GM18505 (cell line): ENCODE measurements around the gene ZNF839.
A peak's percentile ranks its signal among the peaks of the same experiment; 100 is the strongest.

ENCODE experiments used
- ATAC-seq: cut with Tn5 transposase; IDR thresholded peaks from one replicate; pipeline ENCODE4 v1.9.1; 2021; ENCODE audit not compliant: unreplicated experiment
- POLR2A ChIP-seq: IDR thresholded peaks from 4 replicates; pipeline ENCODE4 v1.6.1; 2011; ENCODE audit warnings: borderline replicate concordance; ENCODE audit not compliant: insufficient read depth, insufficient read length; ENCODE audit errors: extremely low read depth

The ZNF839 gene

GRCh38 chr14:102319351-102320032 is at the start of gene ZNF839:
Gene ZNF839 (plus strand): TSS chr14:102319746. CDS start chr14:102319766, 20 bp downstream.
- ATAC-seq: peak; percentile 46
- peak; percentile 70 for TF ChIP-seq POLR2A

GRCh38 chr14:102272392-102272791 is 47.2 kb upstream of the ZNF839 start:
- TF ChIP-seq POLR2A: no peak
- ATAC-seq: no peak

- ATAC-seq: no peak
- no peak for TF ChIP-seq POLR2A
These were observed 43.7 kb upstream of the ZNF839 start for GRCh38 chr14:102275866-102276265.

GRCh38 chr14:102277874-102278630 is 41.5 kb upstream of the ZNF839 start:
- no peak for TF ChIP-seq POLR2A
- ATAC-seq: no peak

- ATAC-seq: no peak
- no peak for TF ChIP-seq POLR2A
These were observed 41.0 kb upstream of the ZNF839 start for GRCh38 chr14:102278631-102278935.

DNA sequence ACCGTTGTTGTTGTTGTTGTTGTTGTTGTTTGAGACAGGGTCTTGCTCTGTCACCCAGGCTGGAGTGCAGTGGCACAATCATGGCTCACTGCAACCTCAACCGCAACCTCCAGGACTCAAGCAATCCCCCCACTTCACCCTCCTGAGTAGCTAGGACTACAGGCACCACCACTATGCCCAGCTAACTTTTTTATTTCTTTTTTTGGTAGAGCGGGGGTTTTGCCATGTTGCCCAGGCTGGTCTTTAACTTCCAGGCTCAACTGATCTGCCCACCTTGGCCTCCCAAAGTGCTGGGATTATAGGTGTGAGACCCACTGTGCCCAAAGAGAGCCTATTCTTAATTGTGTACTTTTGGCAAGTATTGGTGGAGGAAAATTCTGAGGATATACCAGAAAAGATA is 40.3 kb upstream of the ZNF839 start:
- ATAC-seq: no peak
- no peak for TF ChIP-seq POLR2A

GRCh38 chr14:102279688-102280348 is 39.7 kb upstream of the ZNF839 start:
- no peak for TF ChIP-seq POLR2A
- no peak for ATAC-seq

- no peak for TF ChIP-seq POLR2A
- ATAC-seq: no peak
These were observed 39.1 kb upstream of the ZNF839 start for GRCh38 chr14:102280376-102280962.

GRCh38 chr14:102282751-102283465 is 36.6 kb upstream of the ZNF839 start:
- no peak for ATAC-seq
- no peak for TF ChIP-seq POLR2A

DNA sequence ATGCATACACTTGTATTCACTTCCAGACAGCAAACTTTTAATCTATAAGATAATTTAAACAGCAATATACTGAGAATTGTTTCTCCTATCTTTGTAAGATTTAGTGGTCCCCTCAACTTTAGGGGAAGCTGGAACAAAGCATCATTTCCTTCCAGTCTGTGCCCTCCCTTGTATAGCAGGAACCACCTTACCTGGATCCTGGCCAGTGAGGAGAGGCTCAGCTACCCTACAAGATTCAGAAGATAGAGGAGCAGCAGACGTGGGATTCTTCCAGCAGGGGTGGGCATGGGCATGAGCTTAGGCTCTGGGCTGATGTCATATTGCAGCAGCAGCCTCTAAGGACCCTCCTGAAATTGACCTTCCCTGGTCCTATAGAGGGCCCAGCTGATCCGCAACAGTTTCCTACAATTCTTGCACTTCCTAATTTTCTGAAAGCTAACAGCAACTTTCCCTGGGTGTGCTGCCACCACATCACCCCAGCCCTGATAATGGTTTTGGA is 35.9 kb upstream of the ZNF839 start:
- no peak for TF ChIP-seq POLR2A
- ATAC-seq: no peak

GRCh38 chr14:102285106-102285505 is 34.4 kb upstream of the ZNF839 start:
- ATAC-seq: no peak
- TF ChIP-seq POLR2A: no peak

GRCh38 chr14:102288139-102288538 is 31.4 kb upstream of the ZNF839 start:
- TF ChIP-seq POLR2A: no peak
- ATAC-seq: no peak

- no peak for ATAC-seq
These were observed 27.1 kb upstream of the ZNF839 start for GRCh38 chr14:102292441-102292840.

DNA sequence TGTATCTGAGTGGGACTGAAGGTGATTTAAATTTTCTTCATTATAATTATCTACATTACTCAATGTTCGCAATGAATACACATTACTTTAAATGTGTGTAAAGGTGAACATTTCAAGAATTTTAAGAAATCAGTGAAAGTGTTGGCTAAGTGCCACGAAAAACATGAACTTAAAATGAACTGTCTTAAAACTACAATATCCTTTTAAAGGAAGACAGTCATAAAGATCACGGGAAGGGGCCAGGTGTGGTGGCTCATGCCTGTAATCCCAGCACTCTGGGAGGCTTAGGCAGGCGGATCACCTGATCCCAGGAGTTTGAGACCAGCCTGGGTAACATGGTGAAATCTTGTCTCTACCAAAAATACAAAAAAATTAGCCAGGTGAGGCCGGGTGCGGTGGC is 25.8 kb upstream of the ZNF839 start:
- TF ChIP-seq POLR2A: no peak

More at GRCh38 chr14:102292441-102292840, 27.1 kb upstream of the ZNF839 start:
- TF ChIP-seq POLR2A: no peak

DNA sequence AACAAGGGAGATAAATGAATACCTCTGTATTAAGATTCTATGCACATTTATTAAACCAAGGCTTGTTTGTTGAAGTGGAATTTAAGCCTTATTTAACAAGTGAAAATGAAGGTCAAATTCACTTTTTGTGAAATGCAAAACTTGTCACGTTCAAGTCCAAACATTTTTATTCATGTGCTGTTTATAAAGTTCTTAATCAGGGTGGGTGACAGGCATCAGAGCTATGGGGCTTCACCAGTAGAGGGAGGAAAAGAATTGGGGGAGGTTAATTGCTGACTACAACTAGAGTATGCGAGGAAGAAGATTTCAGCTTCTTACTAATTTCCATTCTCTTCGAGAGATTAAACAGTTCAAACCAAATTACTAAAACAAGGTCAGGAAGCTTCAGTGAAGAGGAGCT is 24.3 kb upstream of the ZNF839 start:
- TF ChIP-seq POLR2A: no peak
- no peak for ATAC-seq

More for the DNA sequence above, 25.8 kb upstream of the ZNF839 start:
- no peak for ATAC-seq
